Measurements from ENCODE around the gene COL18A1.
"Not testable (repeated sequence)": the region's sequence is repeated elsewhere in the genome, so short reads cannot be mapped to it uniquely, and the experiment has no call there.

Gene COL18A1

DNA sequence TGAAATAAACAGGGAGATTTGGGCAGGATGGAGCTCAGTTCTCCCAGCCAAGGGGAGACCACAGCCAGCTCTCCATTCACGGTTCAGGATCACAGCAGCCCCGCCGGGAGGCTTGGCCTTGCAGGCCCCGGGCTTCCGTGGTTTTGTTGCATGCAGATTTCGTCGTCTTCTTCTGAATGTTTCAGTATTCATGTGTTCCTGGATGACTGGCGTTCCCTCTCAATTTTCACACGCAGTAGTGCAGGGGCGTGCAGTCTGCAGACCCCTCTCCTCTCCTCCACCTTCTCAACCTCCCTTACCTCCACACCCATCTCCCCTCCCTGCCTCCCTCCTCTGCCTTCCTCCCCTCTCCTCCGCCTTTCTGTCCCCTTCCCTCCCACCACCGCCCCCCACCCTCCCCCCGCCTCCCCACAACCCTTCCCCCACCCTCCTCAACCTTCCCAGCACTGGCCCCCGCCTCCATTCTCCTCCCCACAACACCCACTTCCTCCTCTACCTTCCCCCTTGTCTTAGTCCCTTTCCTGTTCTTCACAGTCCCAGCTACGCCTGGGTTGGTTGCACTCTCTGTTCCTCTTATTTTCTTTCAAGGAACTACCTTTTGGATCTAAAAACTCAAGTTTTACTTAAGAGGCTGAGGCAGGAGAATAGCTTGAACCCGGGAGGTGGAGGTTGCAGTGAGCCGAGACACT is 145.7 kb downstream of the COL18A1 start:
- DNase-seq = peak; percentile 44

GRCh38 chr21:45551316-45551715 is 146.4 kb downstream of the COL18A1 start:
- peak; percentile 78 for DNase-seq

DNA sequence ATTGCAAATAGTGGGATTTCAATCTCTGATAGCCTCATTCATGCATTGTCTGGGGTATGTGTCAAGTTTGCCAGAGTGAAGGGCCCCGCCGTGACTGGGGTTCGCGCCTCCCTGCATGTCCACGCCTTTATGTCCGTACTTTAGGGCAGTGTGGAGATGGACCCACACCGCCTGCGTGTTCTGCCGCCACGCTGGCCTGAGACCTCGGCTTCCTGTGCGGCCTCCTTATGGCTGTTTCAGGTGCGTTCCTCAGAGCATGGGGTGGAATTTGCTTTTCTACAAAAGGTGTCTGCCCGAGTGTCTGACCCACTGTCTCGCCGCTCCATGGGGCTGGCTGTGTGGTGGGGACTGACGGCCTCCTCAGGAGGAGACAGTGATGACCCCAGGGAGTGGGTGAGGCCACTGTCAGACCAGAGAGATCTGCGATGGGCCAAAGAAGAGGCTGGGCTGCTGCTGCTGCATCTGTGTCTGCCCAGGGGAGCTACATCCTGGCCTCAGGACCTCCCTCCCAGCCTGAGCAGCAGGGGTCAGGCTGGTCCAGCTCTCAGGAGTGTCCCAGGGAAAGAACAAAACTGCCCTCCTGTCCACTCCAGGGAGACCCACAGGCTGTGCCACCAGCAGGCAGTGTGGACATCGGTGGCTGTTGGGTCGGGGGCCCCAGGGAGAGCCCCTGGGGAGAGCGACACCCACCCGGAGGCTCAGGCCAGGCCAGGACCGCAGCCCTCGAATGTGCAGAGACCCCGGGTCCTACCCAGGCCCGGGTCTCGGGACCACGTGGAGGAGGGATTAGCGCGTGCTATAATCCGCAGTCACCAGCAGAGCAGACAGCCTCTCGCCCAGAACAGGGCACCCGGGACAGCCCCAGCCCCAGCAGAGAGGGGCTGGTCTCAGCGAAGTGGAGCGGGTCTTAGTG is 147.1 kb downstream of the COL18A1 start:
- no peak for DNase-seq

DNA sequence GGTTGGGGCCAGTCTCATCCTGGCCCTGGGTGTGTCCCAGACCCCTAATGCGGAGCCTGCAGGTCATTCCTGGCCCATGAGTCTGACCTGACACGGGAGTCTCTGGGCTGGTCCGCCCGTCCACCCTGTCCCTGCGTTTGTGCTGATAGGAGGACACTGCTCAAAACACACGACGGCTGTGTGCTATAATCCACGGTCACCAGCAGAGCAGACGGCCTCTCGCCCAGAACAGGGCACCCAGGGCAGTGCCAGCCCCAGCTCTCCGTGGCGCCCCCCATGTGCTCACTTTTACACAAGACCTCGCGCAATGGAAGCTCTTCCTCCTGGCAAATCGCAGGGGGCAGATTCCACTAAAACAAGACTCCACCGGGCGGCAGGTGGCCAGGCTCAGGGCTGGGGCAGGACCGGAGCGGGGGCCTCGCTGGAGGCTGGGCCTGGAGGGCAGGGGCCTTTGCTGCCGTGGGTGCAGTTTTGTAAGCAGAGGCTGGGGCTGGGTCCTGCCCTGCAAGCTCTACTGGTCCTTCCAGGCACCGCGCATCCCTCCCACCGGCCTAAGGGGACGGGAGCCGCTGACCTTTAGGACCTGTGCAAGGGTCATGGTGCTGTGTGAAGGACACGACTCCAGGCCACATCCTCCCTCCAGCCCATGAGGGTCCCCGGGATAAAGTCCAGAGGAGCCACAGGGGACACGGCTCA is 147.9 kb downstream of the COL18A1 start:
- DNase-seq = no peak

- peak; percentile 80 for DNase-seq
These were observed 149.7 kb downstream of the COL18A1 start for GRCh38 chr21:45554477-45555175.

GRCh38 chr21:45555251-45555556 is 150.2 kb downstream of the COL18A1 start:
- no peak for DNase-seq

- peak; percentile 33 for DNase-seq
These were observed 150.8 kb downstream of the COL18A1 start for GRCh38 chr21:45555557-45556301.

GRCh38 chr21:45556302-45556644 is 151.3 kb downstream of the COL18A1 start:
- DNase-seq = no peak

DNA sequence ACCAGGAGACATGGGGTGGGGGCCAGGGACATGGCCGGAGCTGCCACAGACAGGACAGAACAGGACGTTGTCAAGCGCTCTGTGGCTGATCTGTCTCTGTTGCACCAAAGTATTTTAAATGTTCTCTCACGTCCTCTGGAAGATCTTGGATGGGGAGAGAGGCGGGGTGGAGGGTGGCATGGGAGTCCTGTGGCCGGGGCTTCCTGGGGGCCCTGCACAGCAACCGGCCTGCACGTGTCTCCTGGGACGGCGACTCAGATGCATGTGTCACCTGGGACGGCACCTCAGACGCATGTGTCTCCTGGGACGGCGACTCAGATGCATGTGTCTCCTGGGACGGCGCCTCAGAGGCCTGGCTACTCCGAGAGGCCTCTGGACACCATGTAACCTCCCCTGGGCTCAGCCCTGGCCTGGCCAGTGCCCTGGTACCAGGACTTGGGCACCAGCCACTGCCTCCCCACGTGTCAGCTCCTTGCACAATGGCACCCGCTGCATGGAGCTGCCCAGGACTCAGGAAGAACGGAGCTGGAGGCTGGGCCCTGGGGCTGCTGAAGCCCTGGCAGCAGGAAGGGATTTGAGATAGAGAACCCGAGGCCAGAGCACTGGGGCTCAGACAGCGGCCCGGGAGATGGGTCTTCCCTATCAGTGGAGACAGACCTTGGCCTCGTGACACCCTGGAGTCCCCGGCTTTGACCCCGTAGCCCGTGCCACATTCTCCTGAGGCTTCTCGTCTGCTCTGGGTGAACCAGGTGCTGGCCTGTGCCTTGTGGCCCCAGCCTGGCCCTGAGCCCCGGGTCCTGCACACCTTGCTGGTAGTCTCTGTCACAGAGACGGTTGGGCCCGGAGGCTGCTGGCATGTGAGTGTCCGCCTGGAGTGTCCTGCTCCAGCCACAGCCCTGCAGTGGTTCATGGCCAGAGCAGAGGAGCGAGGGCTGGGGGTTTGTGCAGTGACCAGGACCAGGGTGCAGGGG is 152.0 kb downstream of the COL18A1 start:
- no peak for DNase-seq

GRCh38 chr21:45557616-45558043 is 152.7 kb downstream of the COL18A1 start:
- DNase-seq = no peak

DNA sequence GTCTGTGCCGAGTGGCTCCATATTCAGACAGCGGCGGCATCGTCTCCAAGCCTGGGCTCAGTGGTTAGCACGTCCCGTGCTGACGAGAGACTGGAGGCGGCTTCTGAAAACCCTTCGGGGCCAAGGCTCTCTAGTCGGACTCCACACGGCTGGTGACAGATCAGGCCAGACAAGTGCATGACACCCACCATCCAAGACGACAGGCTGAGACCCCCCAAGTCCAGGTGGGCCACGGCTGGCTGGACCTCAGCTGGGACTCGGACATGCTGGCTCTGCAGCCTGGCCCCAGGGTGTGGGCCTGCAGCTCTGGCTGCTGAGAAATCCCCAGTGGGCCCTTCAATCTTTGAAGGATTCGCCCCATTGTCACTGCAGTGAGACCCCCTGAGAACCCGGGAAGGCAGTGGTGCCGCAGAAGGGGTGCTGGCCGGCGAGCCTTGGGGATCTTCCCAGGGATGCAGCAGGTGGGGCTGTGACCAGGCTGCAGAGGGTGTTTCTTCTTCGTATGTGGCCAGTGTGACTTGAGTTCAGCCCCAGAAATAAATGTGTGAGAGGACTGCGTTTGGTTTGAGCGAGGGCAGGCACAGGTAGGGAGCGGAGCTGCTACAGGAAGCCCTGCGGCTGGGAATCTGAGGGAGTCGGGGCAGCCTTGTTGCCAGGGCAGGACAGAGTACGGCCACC is 153.2 kb downstream of the COL18A1 start:
- DNase-seq = no peak

GRCh38 chr21:45559216-45560105 is 154.5 kb downstream of the COL18A1 start:
- DNase-seq = no peak

- DNase-seq = no peak
These were observed 155.4 kb downstream of the COL18A1 start for GRCh38 chr21:45560106-45561021.

DNA sequence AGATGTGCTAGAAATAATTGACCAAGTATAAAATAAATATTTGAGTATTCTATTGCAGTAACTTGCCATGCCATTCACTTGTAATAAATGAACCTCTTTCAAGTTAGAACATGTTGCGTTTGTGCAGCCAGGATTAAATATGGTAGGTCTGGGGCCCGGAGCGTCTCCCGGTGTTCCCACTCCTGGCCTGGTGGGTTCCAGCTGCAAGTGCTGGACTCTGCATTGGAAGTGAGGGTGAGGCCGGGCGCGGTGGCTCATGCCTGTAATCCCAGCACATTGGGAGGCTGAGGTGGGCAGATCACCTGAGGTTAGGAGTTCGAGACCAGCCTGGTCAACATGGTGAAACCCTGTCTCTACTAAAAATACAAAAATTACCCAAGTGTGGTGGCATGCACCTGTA is 156.3 kb downstream of the COL18A1 start:
- DNase-seq = not testable (repeated sequence)

- DNase-seq = no peak
These were observed 157.4 kb downstream of the COL18A1 start for GRCh38 chr21:45562402-45562801.

DNA sequence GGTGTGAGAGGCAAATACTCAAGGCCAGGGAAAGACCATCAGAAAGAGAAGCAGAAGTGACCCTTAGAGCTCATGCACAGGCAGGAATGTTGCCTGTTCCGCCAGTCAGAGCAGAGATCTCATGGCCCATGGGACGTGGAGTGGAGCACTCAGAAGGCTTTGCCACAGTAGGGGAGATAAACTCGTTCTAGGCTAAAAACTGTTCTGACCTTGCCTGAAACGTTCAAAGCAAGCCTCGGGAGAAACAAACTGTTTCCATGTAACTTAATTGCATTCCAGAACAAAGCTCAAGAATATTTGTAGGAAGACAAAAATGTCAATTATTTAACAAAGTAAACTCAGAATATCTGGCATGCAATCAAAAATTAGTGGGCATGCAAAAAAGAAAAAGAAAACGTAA is 158.0 kb downstream of the COL18A1 start:
- DNase-seq = no peak
